T-helper 1 cell (primary cell): Measurements from ENCODE around the gene APBA2.
"Not testable (repeated sequence)": the region's sequence is repeated elsewhere in the genome, so short reads cannot be mapped to it uniquely, and the experiment has no call there.

Source experiments
- DNase-seq, 5 donors: peaks; one replicate each; pipeline ENCODE4 v3.0.0-alpha.2; 2012 to 2020

Gene APBA2

DNA sequence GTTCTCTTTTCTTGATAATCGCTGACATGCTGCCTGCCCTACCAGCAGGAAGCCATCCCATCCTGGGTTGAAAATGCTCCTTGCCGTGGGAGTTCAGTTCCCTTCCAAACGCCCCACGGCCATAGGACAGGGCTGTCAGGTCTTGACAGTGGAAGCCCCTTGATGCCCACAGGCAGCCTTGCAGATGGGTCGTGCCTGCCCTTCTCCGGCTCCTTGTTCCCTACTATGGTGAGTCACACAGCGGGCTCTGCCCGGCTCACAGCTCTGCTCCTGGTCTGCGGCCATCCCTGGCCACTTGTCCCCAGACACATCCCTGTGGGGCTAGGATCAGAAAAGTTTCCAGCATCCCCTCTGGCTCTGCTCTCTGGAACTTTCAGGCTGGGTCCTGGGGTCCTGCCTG, 6.2 kb upstream of the APBA2 start:
- DNase-seq: no peak

- DNase-seq: no peak
These were observed 5.1 kb upstream of the APBA2 start for GRCh38 chr15:28880680-28881079.

DNA sequence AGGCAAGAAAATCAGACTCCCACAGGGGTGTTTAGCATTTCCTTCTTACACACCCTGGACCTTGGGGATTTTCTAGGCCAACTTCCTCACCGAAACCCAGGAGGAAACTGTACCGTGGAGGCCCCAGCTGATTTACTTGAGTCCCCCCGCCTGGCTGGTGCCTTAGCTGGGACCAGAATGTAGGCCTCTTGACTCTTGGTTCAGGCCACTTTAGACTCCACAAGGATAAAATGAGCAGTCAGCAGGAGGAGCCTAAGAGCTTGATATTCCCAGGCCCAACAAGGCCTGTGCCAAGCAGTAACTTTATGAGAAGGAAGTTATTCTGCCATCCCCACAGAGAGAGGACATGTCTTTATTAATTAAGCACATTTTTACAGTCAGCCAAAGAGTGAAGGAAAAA, 4.6 kb upstream of the APBA2 start:
- DNase-seq: no peak

DNA sequence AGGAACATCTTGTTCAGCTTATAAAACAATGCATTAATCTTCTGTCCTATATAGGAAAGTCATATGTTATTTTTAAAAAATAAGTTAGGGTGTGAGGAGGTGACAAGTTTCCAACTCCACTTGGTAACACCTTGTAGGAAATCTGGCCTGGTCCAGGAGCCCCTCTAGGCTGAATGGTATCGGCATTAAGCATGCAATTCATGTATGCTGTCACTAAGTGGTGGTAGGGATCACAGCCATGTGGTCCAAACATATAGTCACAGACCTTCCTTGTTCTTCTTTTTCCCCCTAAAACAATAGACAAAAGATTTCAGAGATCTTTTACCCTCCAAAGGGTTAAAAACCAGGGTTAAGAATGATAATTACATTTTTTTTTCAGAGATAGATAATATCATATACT, 4.2 kb upstream of the APBA2 start:
- DNase-seq: no peak

GRCh38 chr15:28884151-28884940, 1.4 kb upstream of the APBA2 start:
- DNase-seq: no peak

GRCh38 chr15:28885128-28885629, 595 bp upstream of the APBA2 start:
- DNase-seq: no peak

DNA sequence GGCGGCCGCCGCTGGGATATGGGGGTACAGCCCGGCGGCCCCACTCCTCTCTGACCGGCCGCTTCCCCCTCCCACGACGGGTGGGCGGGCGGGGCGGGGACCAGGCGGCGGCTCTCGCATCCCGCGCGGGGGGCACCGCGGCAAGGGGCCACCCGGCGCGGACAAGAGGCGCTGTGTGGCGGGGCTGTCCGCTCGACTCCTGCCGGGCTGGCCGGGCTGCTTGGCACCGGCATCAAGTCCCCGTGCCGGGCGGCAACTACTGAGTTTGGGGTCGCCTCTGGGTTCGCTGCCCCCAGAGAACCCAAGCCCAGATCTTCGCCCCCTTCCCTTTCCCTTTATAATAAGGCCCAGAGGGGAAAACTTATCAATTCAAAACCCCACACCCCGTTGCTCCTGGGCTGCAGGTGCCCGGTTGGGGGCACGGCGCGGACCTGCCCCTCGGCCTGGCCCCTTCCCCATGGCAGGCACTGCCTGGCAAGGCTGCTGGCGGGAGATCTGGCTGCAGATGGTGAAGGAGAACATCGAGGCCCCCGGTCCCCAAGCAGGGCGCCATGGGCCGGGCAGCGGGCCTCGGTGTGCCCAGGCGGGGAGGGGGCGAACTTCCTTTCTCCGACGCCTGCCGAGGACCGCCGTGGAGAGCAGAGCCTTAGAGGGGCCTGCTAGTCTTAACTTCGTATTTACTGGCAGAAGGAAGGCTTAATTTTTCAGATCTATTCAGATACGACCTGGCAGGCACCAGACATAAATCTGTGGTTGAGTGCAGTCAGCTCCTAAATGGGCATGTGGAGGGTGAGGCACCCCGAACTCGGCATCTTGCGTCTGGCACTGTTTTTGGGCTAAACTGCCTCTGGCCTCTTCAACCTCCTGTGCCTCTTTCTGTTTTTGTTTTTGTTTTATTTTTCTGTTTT, 911 bp downstream of the APBA2 start:
- DNase-seq: no peak

DNA sequence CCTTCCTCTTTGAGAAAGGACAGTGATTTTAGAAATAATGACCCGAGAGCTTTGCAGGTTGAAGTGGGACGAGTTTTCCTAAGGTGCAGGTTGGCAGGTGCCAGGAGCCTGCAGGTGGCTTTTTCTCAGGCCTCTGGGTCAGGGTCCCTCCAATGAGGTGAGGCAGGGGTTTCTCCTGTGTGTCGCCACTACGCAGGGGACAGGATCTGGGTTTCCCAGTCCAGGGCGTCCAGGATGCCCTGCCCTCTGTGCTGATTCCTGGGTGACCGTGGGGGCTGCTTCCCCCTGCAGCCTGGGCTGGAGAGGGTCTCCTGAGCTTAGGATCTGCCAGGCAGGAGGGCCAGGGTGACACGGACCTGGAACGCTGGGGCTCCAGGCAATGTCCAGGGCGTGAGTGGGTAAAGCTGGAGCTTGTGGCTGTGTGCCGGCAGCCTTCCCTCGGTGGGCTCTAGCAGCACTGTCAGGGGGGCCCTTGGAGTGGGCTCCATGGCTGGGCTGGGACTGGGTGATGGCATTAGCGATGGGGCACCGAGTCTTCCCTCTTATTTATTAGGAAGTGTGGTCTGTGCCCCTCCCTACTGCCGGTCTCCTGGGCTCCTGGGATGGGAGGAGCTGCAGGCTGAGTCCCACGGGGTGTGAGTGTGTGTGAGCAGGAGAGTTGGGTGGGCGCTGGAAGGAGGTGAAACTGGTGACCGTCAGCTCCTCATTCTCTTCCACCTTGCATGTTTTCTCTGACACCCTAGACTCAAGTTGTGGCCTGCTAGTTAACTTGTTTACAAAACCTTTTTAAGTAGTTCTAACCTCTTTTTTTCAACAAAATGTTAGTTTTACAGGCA, 1.8 kb downstream of the APBA2 start:
- no peak for DNase-seq

DNA sequence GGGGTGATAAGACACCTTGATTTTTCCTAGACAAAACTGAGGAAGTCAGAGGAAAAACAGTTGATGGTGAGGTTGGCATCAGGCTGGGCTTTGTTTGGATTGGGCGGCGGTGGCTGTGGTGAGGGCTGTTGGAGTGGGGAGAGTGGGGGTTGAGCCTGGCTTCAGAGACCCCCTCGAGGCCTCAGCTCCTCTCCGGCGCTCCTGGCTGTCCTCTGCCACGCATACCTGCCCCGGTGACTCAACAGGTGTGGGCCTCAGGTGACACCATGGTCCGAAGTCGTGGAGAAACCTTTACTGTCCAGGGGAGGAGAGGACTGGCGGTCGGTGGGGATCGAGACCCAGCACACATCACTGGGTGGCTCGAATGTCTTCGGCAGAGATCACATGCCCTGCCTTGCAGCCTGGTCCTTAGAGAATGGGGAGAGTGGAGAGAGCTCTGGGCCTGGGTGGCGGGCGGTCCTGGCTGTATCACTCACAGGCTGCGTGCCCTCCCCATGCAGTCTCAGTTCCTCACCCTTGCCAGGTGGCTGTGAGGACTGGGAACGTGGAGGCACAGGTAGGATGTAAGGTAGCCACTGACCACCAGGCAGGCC, 2.6 kb downstream of the APBA2 start:
- DNase-seq: no peak

DNA sequence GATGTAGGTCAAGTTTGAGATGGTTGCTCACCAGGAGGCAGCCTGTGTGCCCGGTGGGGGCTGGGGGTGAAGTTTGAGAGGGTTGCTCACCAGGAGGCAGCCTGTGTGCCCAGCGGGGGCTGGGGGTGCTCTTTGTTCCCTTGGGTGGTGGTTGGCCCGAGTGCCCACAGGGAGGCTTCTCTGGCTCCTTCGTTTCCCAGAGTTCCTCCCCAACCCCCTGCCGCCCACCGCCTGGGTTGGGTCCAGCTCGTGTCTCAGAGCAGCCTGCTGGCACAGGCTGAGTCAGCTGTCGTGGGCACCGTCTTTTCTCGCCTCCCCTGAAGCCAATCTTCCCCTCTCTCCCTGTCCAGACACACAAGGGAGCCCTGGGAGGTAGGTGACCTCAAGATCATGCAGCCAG, 3.1 kb downstream of the APBA2 start:
- DNase-seq: no peak

DNA sequence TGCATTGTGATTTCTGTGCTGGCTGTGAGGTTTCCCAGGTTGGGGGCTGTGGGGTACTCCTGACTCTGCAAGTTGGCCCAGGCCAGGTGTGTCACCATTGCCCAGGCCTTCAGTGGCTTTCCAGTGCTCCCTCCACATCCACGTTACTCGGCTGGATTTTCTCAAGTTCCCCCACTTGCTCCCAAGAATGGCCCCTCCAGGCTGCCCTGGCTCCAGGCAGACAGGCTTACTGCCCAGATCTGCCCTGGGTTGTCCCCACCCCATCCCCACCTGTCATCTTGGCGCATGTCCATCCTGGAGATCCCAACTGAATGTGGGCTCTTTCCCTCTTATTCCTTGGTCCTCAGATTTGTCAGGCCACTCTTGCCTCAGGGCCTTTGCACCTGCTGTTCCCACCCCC, 3.6 kb downstream of the APBA2 start:
- no peak for DNase-seq

DNA sequence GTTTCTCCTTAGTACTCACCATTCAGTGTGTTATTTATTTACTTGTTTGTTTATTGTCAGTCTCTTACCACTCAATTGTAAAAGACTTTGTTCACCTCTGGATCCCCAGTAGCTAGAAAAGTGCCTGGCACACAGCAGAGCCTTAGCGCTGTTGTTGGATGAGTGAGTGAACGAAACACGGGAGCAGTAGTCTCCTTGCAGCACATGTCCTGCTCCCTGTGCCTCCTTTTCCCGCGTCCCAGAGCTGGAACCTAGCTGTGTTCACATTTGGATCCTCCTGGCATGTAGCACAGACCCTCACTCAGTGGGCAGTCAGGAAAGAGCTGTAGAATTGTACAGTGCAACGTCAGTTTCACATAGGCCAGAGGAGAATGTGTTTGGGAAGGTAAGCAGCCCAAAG, 4.1 kb downstream of the APBA2 start:
- not testable (repeated sequence) for DNase-seq

- DNase-seq: not testable (repeated sequence)
These were observed 4.5 kb downstream of the APBA2 start for GRCh38 chr15:28890291-28890690.

- DNase-seq: peak in 1 of 5 donors; percentile 8
These were observed 5.1 kb downstream of the APBA2 start for GRCh38 chr15:28890711-28891495.

GRCh38 chr15:28891588-28891987, 5.8 kb downstream of the APBA2 start:
- DNase-seq: no peak

DNA sequence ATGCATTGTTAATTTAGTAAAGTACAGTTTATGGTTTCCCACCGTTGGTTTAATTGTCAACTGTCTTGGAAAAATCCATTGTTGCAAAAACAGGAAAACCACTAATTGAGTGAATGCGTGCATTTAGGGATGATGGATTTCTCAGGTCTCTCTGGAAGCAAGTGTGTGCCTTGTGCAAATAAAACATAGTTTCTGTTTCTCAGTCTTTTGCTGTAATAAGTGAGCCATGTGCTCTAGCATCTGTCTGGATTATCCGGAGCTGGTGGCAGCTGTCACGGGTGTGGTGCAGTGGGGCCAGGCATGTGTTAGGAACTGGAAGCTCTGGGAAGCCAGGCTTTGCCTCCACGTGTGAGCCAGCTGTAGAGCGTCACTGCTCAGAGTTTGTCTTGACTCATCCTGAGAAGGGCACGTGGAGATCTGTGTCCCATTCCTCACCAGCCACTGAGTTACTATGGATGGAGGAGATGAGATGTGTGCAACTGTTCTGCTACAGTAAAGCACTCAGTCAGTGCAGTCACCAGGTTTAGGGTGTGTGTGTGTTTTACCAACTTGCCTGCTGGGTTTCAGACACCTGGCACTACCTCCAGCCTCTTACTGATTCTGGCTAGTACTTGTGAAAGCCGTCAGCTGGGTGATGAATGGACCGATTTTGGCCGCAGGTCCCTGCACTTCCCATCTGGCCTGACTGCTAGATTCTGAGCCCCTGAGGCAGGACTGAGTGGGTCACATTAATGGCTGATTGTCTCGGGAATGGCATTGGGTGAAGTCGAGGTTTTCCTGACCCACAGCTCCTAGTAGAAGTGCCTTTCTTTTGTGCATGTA, 7.2 kb downstream of the APBA2 start:
- no peak for DNase-seq

DNA sequence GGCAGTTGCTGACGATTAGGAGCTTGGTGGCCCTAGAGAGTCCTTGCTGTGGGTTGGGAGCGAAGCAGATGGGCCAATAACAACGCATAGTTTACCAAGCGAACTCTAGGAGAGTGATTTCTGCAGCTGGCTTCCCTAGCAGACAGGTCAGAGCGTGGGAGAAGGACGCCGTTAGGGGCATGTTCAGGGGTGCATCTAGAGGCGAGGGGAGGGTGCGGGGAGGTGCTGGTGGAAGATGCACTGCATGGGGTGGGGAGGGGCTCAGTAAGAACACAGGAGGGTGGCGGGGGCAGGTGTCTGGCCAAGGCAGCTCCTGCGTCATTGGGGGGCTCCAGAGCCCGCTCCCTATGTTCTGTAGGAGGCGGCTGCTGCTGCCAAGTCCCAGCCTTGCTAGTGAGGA, 8.9 kb downstream of the APBA2 start:
- no peak for DNase-seq

DNA sequence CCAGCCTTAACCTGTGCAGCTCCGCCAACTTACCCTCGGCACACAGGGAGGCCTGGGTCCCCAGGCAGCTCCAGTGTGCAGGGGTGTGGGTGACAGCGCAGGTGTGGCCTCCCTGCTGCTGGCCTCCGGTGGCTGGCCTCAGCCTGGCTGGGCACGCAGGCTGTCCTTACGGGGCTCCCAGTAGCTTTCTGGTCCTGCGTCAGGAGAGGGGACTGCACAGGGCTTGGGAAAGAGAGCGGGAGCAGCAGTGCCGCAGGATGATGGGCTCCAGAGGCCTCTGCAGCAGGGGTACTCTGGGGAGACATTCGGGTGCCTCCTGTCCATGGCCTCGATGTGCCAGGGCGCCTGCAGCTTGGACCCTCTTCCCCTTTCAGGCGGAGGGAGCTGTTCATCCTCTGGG, 9.4 kb downstream of the APBA2 start:
- no peak for DNase-seq

- no peak for DNase-seq
These were observed 9.8 kb downstream of the APBA2 start for GRCh38 chr15:28895566-28895965.

DNA sequence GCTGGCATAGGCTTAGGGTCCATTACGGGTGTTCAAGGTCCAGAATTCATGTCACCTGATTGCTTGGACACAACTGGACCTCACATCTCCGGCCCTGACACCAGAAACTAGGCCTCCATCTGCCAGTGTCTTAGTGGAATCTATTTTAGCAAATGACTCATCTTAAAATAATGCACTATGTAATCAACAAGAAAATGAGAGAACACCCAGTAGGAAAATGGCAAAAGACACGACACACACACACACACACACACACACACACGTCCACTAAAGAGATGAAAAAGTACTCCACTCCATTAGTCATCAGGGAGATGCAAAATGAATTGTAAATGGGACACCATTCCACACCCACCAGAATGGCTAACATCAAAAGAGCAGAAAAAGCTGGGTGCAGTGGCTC, 11.2 kb downstream of the APBA2 start:
- DNase-seq: no peak
